ENCODE results near the gene TLE4. TPM values are rescaled to one million over a fixed set of nuclear protein-coding genes. Genes with fewer than 3 reads are reported as not detected.

Gene TLE4
- polyA plus RNA-seq, 1 donor (not counting 4 experiments of a cell fraction or from before 2014, with no cell fraction given) = 14.7 TPM

- H3K27ac ChIP-seq (ENCODE audit: control insufficient read depth, insufficient read depth, low read length) = no peak overlapping the region
- DNase-seq (ENCODE audit: low read depth, low spot score) (peak; percentile 23), FAIRE-seq (no peak)
- no peaks in the 10 kb centered on the region for H4K20me1 ChIP-seq (ENCODE audit: control insufficient read depth, extremely low read depth, insufficient read depth, low read length)
- dilution Hi-C loops (cut with MboI; ENCODE audit: extremely low pct_ligation_motif_present, low sequenced_read_pairs) = loop anchor here (25.0 kb wide), 1 partner anchor 102 kb away; no protein-coding TSS in a partner anchor
- no peaks in the 10 kb centered on the region for H3K9me3 ChIP-seq (ENCODE audit: control insufficient read depth, low read depth, low read length)
- no peak overlapping the region for H2AFZ ChIP-seq (ENCODE audit: control insufficient read depth, low read length)
- H3K9ac ChIP-seq (ENCODE audit: control insufficient read depth, extremely low read depth, insufficient read depth, low read length) = no peak overlapping the region
- no peak overlapping the region for H3K4me2 ChIP-seq (ENCODE audit: control insufficient read depth, extremely low read depth, insufficient read depth, low read depth, low read length)
- no peaks in the 10 kb centered on the region for H3K79me2 ChIP-seq (ENCODE audit: control insufficient read depth, insufficient read depth, low read length)
- no peaks in the 10 kb centered on the region for H3K27me3 ChIP-seq (ENCODE audit: control insufficient read depth, extremely low read depth, insufficient read depth, low read length)
- no peaks in the 10 kb centered on the region for H3K9me1 ChIP-seq (ENCODE audit: control insufficient read depth, extremely low read depth, insufficient read depth, low read length)
- peaks cover 0 to 1% of the 10 kb centered on the region in 2 experiments for H3K36me3 ChIP-seq (ENCODE audit: control insufficient read depth in 2 of 2, extremely low read depth in 1 of 2, insufficient read depth in 2 of 2, low read length in 2 of 2)
- no peak for TF ChIP-seq EZH2 (IDR thresholded peaks at IDR 0.05; ENCODE audit: low read length)
- no peak for TF ChIP-seq CTCF (optimal IDR thresholded peaks at IDR 0.05 in 1 of 3, IDR thresholded peaks at IDR 0.05 in 1 of 3, conservative IDR thresholded peaks at IDR 0.05 in 1 of 3; ENCODE audit: extremely low read depth in 1 of 3, insufficient read depth in 2 of 3, low read length in 3 of 3)
- H3K4me1 ChIP-seq (ENCODE audit: control insufficient read depth, extremely low read depth, insufficient read depth, low read length) = peaks cover 4% of the 10 kb centered on the region
- H3K4me3 ChIP-seq (ENCODE audit: control insufficient read depth in 2 of 3, extremely low read depth in 1 of 3, insufficient read depth in 2 of 3, low read depth in 1 of 3, low read length in 3 of 3) = no peak overlapping the region
Observed at GRCh38 chr9:79684711-79685575, 113.2 kb downstream of the TLE4 start.

GRCh38 chr9:79685577-79685976 lies 113.8 kb downstream of the TLE4 start:
- Histone ChIP-seq H4K20me1 (ENCODE audit: control insufficient read depth, extremely low read depth, insufficient read depth, low read length) (no peaks in the 10 kb centered on the region), H3K9me3 (ENCODE audit: control insufficient read depth, low read depth, low read length) (no peaks in the 10 kb centered on the region), H3K79me2 (ENCODE audit: control insufficient read depth, insufficient read depth, low read length) (no peaks in the 10 kb centered on the region), H3K4me2 (ENCODE audit: control insufficient read depth, extremely low read depth, insufficient read depth, low read depth, low read length) (no peak overlapping the region), H2AFZ (ENCODE audit: control insufficient read depth, low read length) (no peak overlapping the region), H3K4me3 (ENCODE audit: control insufficient read depth in 2 of 3, extremely low read depth in 1 of 3, insufficient read depth in 2 of 3, low read depth in 1 of 3, low read length in 3 of 3) (no peak overlapping the region), H3K9me1 (ENCODE audit: control insufficient read depth, extremely low read depth, insufficient read depth, low read length) (no peaks in the 10 kb centered on the region), H3K4me1 (ENCODE audit: control insufficient read depth, extremely low read depth, insufficient read depth, low read length) (peaks cover 4% of the 10 kb centered on the region), H3K27ac (ENCODE audit: control insufficient read depth, insufficient read depth, low read length) (no peak overlapping the region), H3K27me3 (ENCODE audit: control insufficient read depth, extremely low read depth, insufficient read depth, low read length) (no peaks in the 10 kb centered on the region), H3K36me3 (ENCODE audit: control insufficient read depth in 2 of 2, extremely low read depth in 1 of 2, insufficient read depth in 2 of 2, low read length in 2 of 2) (peaks cover 0 to 1% of the 10 kb centered on the region in 2 experiments), H3K9ac (ENCODE audit: control insufficient read depth, extremely low read depth, insufficient read depth, low read length) (no peak overlapping the region)
- DNase-seq (ENCODE audit: low read depth, low spot score) = no peak
- no peak for TF ChIP-seq CTCF (optimal IDR thresholded peaks at IDR 0.05 in 1 of 3, IDR thresholded peaks at IDR 0.05 in 1 of 3, conservative IDR thresholded peaks at IDR 0.05 in 1 of 3; ENCODE audit: extremely low read depth in 1 of 3, insufficient read depth in 2 of 3, low read length in 3 of 3)
- no peak for TF ChIP-seq EZH2 (IDR thresholded peaks at IDR 0.05; ENCODE audit: low read length)
- FAIRE-seq = no peak
- dilution Hi-C loops (cut with MboI; ENCODE audit: extremely low pct_ligation_motif_present, low sequenced_read_pairs) = loop anchor here (25.0 kb wide), 1 partner anchor 102 kb away; no protein-coding TSS in a partner anchor

All from keratinocyte (primary cell).